Upper lobe of right lung (tissue), 1 donor: Measurements from ENCODE around the gene KCNQ2. TPM values are rescaled to one million over a fixed set of nuclear protein-coding genes. Genes with fewer than 3 reads are reported as not detected.

ENCODE experiments used
- ATAC-seq: fragments of 200-7000 bp; cut with Tn5 transposase; one replicate; pipeline ENCODE4 v1.9.1; 2020; ENCODE audit warnings: mild to moderate bottlenecking, moderate library complexity
- DNase-seq: peaks from one replicate; pipeline ENCODE4 v3.0.0-alpha.2; 2020
- H3K27ac ChIP-seq: fragments of 200-600 bp; one replicate; pipeline ENCODE4 v1.8.0; 2022
- H3K27me3 ChIP-seq: fragments of 200-600 bp; one replicate; pipeline ENCODE4 v1.8.0; 2022; ENCODE audit warnings: mild to moderate bottlenecking
- H3K36me3 ChIP-seq: fragments of 200-600 bp; one replicate; pipeline ENCODE4 v1.8.0; 2022
- H3K4me1 ChIP-seq: fragments of 200-600 bp; one replicate; pipeline ENCODE4 v1.8.0; 2022
- H3K4me3 ChIP-seq: fragments of 200-600 bp; one replicate; pipeline ENCODE4 v1.8.0; 2022; ENCODE audit warnings: mild to moderate bottlenecking
- H3K9me3 ChIP-seq: fragments of 200-600 bp; one replicate; pipeline ENCODE4 v1.8.0; 2022
- CTCF ChIP-seq: fragments of 200-600 bp; IDR thresholded peaks from one replicate; pipeline ENCODE4 v1.8.0; 2022; ENCODE audit warnings: antibody characterized with exemption
- intact Hi-C: fragments of 100-400 bp; cut with DNase I; formaldehyde crosslinking; loops from one replicate; pipeline ENCODE4 v1.11.0; 2022
- total RNA-seq: library from RNA; stranded (reverse); fragmentation: NEBNext Ultra II Directional; extraction: Animal tissue kit (Norgen Biotek cat#: 25700); gene quantifications from one replicate; pipeline ENCODE4 v1.2.1, GENCODE V29; 2021
- donor health status: DM: no; HTN: yes; CAD: no; lungs with severe emphysema.

KCNQ2 gene
- total RNA-seq, 1 donor from 2014 or later = not detected

- no peak overlapping the region for H3K4me3 ChIP-seq
- no peaks in the 10 kb centered on the region for H3K36me3 ChIP-seq
- H3K9me3 ChIP-seq = no peaks in the 10 kb centered on the region
- ATAC-seq = no peak
- intact Hi-C loops = no loop called here
- no peak for DNase-seq
- H3K27me3 ChIP-seq = peaks cover 62% of the 10 kb centered on the region
- peaks cover 5% of the 10 kb centered on the region for H3K4me1 ChIP-seq
- no peak overlapping the region for H3K27ac ChIP-seq
- TF ChIP-seq CTCF = no peak
These were observed 13.4 kb downstream of the KCNQ2 start for GRCh38 chr20:63459070-63459380.

GRCh38 chr20:63458170-63459069, 14.0 kb downstream of the KCNQ2 start:
- no peak for ATAC-seq
- H3K27me3 ChIP-seq = peaks cover 63% of the 10 kb centered on the region
- no peak overlapping the region for H3K4me3 ChIP-seq
- no peaks in the 10 kb centered on the region for H3K9me3 ChIP-seq
- no peak for TF ChIP-seq CTCF
- H3K27ac ChIP-seq = no peak overlapping the region
- no peaks in the 10 kb centered on the region for H3K36me3 ChIP-seq
- intact Hi-C loops = no loop called here
- DNase-seq = no peak
- peaks cover 5% of the 10 kb centered on the region for H3K4me1 ChIP-seq

DNA sequence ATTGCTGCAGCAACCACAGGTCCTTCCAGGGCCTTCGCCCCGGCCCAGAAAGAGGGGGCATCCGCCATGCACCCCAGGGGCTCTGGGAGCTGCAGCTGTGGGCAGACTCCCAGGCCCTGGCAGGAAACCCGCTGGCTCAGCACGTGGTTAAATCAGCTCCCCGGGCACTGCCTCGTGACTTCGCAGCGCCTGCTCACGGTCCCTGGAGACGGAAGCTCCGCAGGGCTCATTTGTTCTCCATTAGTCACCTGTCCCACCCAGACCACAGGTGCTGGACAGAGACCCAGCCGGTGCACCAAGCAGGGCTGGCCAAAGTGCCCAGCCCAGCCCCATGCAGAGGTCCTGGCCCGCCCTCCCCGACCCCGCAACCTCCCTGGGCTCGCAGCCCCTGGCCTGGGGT, 14.7 kb downstream of the KCNQ2 start:
- DNase-seq (no peak), ATAC-seq (no peak)
- intact Hi-C loops = no loop called here
- no peak for TF ChIP-seq CTCF
- H3K4me3 ChIP-seq = no peak overlapping the region
- H3K36me3 ChIP-seq = no peaks in the 10 kb centered on the region
- H3K4me1 ChIP-seq = peaks cover 5% of the 10 kb centered on the region
- H3K27ac ChIP-seq = no peak overlapping the region
- peaks cover 66% of the 10 kb centered on the region for H3K27me3 ChIP-seq
- no peaks in the 10 kb centered on the region for H3K9me3 ChIP-seq

DNA sequence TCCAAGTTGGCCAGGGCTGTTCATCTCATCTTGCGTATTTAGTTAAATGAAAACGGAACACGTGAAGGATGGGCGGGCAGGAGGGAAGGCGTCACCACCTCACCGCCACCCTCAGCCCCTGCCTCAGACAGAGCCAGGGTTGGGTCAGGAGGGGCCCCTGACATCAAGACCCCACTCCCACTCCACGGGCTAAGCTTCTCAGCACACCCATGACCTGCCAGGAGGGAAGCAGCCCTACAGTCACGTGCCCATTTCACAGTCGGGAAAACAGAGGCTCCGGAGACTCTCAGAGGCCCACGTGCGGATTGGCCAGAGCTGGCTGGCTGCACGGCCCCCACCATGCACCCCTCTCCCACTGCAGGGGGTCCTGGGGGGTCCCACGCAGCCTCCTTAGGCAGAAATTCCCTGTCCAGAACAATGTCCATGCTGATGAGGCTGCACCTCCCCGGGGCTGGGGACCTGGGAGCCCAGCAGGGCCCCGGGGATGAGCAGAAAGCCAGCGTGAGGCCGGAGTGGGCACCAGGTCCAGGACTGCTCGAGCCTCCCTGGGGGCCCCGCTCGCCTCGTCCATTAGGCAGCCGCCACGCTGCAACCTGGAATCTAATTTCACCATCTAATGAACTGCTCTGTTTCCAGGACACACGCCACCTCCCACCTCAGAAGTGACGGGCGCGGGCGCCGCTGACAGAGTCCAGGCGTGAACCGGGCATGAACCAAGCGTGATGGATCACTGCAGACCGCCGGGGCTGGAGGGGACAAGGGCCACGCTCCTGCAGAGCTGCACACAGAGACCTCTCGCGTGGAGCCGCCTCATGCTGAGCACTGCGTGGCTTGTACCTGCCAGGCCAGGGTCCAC, 15.8 kb downstream of the KCNQ2 start:
- Histone ChIP-seq H3K4me1 (peaks cover 5% of the 10 kb centered on the region), H3K36me3 (no peaks in the 10 kb centered on the region), H3K27me3 (peaks cover 77% of the 10 kb centered on the region), H3K27ac (no peak overlapping the region), H3K9me3 (no peaks in the 10 kb centered on the region), H3K4me3 (no peak overlapping the region)
- no peak for TF ChIP-seq CTCF
- intact Hi-C loops = no loop called here
- no peak for DNase-seq
- ATAC-seq = no peak

DNA sequence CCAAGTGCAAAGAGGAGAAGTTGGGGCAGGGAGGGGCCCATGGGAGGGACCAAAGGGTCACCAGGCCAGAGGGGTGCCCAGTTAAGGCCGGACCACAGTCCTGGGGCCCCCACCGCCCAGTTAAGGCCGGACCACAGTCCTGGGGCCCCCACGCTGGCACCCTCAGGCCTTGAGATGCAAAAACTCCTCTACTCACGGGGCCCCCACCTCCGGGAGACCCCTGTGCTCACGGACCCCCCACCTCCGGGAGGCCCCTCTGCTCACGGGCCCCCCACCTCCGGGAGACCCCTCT, 16.9 kb downstream of the KCNQ2 start:
- Histone ChIP-seq H3K4me3 (no peak overlapping the region), H3K27me3 (peaks cover 72% of the 10 kb centered on the region), H3K36me3 (no peaks in the 10 kb centered on the region), H3K4me1 (peaks cover 5% of the 10 kb centered on the region), H3K9me3 (no peaks in the 10 kb centered on the region), H3K27ac (no peak overlapping the region)
- intact Hi-C loops = no loop called here
- ATAC-seq (no peak), DNase-seq (no peak)
- no peak for TF ChIP-seq CTCF
